Gastrocnemius medialis (tissue), 4 donors: ENCODE data around the gene OR6J1. TPM values are rescaled to one million over a fixed set of nuclear protein-coding genes. Genes with fewer than 3 reads are reported as not detected.
A peak's percentile ranks its signal among the peaks of the same experiment; 100 is the strongest.

ENCODE experiments used
- ATAC-seq, 2 donors: fragments of 150-250 bp; one replicate each; pipeline ENCODE4 v1.9.1; 2016
- DNase-seq, 2 donors: peaks; one replicate each; pipeline ENCODE4 v3.0.0-alpha.2; 2019
- H3K27ac ChIP-seq, 4 donors: fragments of 200-600 bp; sonication (generic); 1 replicate in 1 of 4; 2 replicates in 3 of 4; pipeline ENCODE4 v1.5.1; 2016 to 2018; ENCODE audit warnings: mild to moderate bottlenecking in 2 of 4, moderate library complexity in 1 of 4
- H3K27me3 ChIP-seq, 3 donors: fragments of 200-600 bp; sonication (generic) in 2 of 3; 1 replicate in 1 of 3; 2 replicates in 2 of 3; pipeline versions ENCODE4 v1.5.1 to v1.6.0; 2016 to 2019; ENCODE audit warnings: mild to moderate bottlenecking in 1 of 3, moderate library complexity in 1 of 3
- H3K36me3 ChIP-seq, 2 donors: fragments of 200-600 bp; sonication (generic) in 1 of 2; one replicate each; pipeline ENCODE4 v1.5.1; 2017 to 2018
- H3K4me1 ChIP-seq, 2 donors: fragments of 200-600 bp; sonication (generic) in 1 of 2; one replicate each; pipeline ENCODE4 v1.5.1; 2016 to 2017; ENCODE audit warnings: mild to moderate bottlenecking in 2 of 2
- H3K4me3 ChIP-seq, 4 donors: fragments of 200-600 bp; sonication (generic) in 3 of 4; 1 replicate in 1 of 4; 2 replicates in 3 of 4; pipeline ENCODE4 v1.5.1; 2016 to 2019; ENCODE audit warnings: mild to moderate bottlenecking in 2 of 4
- H3K9me3 ChIP-seq, 3 donors: fragments of 200-600 bp; sonication (generic) in 2 of 3; 1 replicate in 1 of 3; 2 replicates in 2 of 3; pipeline ENCODE4 v1.5.1; 2016 to 2019
- POLR2A ChIP-seq, 2 donors: fragments of 450-650 bp; IDR thresholded peaks; one replicate each; pipeline ENCODE4 v1.6.1; 2017; ENCODE audit warnings: antibody characterized with exemption in 2 of 2, mild to moderate bottlenecking in 2 of 2, moderate library complexity in 2 of 2
- in situ Hi-C, 4 donors: fragments of 200-750 bp; cut with MboI; loops; one replicate each; pipeline versions ENCODE4 v1.15.0 to v1.8.0; 2017; ENCODE audit warnings: low sequenced_read_pairs in 4 of 4
- intact Hi-C: fragments of 100-400 bp; cut with DNase I; formaldehyde crosslinking; loops from one replicate; pipeline ENCODE4 v1.15.1; 2023; ENCODE audit warnings: low total_unique reads
- total RNA-seq, 4 donors: library from RNA; depleted of rRNA; stranded (reverse); fragments of >200 nt; gene quantifications; one replicate each; pipeline versions ENCODE4 v1.1.0 to v1.2.3, GENCODE V29; 2016
- TF ChIP-seq, protein P1 (sequence below), 5 experiments: fragments of 450-650 bp in 3 of 5; fragments of 200-600 bp in 2 of 5; sonication (generic) in 2 of 5; IDR thresholded peaks in 4 of 5; conservative IDR thresholded peaks in 1 of 5; 1 replicate in 4 of 5; 2 replicates in 1 of 5; pipeline ENCODE4 v1.5.1; 2016 to 2019; ENCODE audit warnings: antibody characterized with exemption in 5 of 5, mild to moderate bottlenecking in 3 of 5, moderate library complexity in 3 of 5

Gene OR6J1
- total RNA-seq, 4 donors from 2014 or later = not detected

DNA sequence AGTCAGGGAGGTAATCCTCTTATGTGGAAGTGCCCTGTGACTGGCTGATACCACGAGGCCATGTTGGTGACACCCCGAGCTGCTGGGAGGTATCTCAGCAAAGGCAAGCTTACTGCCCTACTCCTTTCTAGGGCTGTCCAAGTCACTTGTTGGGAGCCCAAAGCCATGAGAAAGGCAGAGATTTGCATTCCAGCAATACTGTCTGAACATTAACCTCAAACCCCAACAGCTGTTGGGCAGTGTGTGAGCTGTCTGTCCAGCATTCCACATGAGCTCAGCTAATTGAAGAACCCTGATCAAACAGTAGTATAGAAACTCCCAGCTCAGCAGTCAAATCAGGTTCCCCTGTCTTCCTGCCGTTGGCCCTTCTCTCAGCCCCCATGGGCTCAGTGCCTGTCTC is 36.9 kb downstream of the OR6J1 start:
- H3K27me3 ChIP-seq = no peaks in the 10 kb centered on the region
- no peak for DNase-seq
- no peak for ATAC-seq
- in situ Hi-C loops = no loop called here
- H3K4me1 ChIP-seq = no peaks in the 10 kb centered on the region
- intact Hi-C loops = no loop called here
- H3K9me3 ChIP-seq = no peaks in the 10 kb centered on the region
- no peak overlapping the region for H3K27ac ChIP-seq
- TF ChIP-seq POLR2A (IDR thresholded peaks at IDR 0.05) = no peak
- TF ChIP-seq, protein P1, sequence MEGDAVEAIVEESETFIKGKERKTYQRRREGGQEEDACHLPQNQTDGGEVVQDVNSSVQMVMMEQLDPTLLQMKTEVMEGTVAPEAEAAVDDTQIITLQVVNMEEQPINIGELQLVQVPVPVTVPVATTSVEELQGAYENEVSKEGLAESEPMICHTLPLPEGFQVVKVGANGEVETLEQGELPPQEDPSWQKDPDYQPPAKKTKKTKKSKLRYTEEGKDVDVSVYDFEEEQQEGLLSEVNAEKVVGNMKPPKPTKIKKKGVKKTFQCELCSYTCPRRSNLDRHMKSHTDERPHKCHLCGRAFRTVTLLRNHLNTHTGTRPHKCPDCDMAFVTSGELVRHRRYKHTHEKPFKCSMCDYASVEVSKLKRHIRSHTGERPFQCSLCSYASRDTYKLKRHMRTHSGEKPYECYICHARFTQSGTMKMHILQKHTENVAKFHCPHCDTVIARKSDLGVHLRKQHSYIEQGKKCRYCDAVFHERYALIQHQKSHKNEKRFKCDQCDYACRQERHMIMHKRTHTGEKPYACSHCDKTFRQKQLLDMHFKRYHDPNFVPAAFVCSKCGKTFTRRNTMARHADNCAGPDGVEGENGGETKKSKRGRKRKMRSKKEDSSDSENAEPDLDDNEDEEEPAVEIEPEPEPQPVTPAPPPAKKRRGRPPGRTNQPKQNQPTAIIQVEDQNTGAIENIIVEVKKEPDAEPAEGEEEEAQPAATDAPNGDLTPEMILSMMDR (IDR thresholded peaks at IDR 0.05 in 4 of 5, conservative IDR thresholded peaks at IDR 0.05 in 1 of 5) = no peak
- peaks cover 10 to 99% of the 10 kb centered on the region in 2 donors for H3K36me3 ChIP-seq
- no peak overlapping the region for H3K4me3 ChIP-seq

DNA sequence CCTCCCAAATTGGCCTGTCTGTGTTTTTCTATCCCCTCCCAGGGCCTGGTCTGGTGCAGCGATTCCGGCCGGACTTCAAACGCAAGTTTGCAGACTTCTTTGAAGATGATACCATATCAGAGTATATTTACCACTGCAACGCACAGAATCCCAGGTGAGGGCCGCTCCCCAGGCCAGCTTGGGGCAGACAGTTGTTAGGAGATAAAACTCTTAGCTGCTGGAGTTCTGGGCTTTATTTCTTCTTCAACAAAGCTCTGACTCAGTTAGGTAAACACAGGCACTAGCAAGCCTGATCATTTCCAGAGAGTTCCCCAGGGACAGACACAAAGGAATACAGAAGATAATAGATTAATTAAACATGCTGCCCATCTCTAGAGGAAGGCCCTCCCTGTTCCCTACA is 37.8 kb downstream of the OR6J1 start:
- intact Hi-C loops (no loop called here), in situ Hi-C loops (no loop called here)
- Histone ChIP-seq H3K4me3 (no peak overlapping the region), H3K4me1 (peaks cover 0 to 2% of the 10 kb centered on the region in 2 donors), H3K27me3 (no peaks in the 10 kb centered on the region), H3K9me3 (no peaks in the 10 kb centered on the region), H3K36me3 (peaks cover 10 to 100% of the 10 kb centered on the region in 2 donors), H3K27ac (no peak overlapping the region)
- DNase-seq (no peak), ATAC-seq (no peak)
- TF ChIP-seq, protein P1 (IDR thresholded peaks at IDR 0.05 in 4 of 5, conservative IDR thresholded peaks at IDR 0.05 in 1 of 5) = no peak
- no peak for TF ChIP-seq POLR2A (IDR thresholded peaks at IDR 0.05)

DNA sequence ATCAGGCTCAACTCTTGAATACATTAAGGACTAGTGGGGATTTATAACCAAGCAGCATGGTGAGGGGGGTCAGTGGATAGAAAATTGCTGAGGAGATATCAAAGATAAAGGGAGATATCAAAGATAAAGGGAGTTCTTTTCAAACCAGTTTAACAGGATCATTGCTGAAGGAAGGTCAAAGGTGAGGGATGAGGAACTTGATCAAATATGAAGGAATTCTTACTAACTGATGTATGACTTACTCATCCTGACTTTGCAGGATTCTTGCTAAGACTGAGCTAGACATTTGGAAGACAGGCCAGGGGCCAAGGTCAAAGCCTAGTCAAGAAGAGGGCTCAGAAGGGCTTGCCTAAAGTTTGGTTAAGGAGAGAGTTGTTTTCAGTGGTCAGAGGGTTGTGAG is 41.3 kb downstream of the OR6J1 start:
- H3K27ac ChIP-seq = no peak overlapping the region
- no peak overlapping the region for H3K4me3 ChIP-seq
- H3K9me3 ChIP-seq = no peaks in the 10 kb centered on the region
- H3K36me3 ChIP-seq = peaks cover 10 to 70% of the 10 kb centered on the region in 2 donors
- peaks cover 21 to 24% of the 10 kb centered on the region in 2 donors for H3K4me1 ChIP-seq
- TF ChIP-seq POLR2A (IDR thresholded peaks at IDR 0.05) = no peak
- TF ChIP-seq, protein P1 (IDR thresholded peaks at IDR 0.05 in 4 of 5, conservative IDR thresholded peaks at IDR 0.05 in 1 of 5) = no peak
- no peak for ATAC-seq
- DNase-seq = no peak
- in situ Hi-C loops = no loop called here
- H3K27me3 ChIP-seq = no peaks in the 10 kb centered on the region
- intact Hi-C loops = no loop called here

DNA sequence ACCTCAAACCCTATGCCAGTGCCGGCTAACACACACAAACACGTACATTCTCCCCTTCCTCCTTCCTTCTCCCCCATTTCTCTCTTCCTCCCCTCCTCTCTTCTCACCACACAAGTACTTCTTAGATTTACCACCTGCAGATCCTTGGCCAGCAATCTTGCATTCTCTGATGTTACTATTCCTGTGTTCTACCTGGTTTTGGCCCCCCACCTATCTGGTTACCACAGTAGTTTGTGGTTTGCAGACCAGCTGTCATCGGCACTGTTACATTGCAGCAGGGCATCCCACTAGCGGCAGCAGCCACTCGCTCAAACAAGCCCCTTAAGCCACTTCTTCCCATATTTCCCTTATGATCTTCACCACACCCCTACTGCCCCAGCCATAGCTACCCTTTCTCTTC is 42.2 kb downstream of the OR6J1 start:
- DNase-seq = no peak
- no peak for ATAC-seq
- Histone ChIP-seq H3K27ac (no peak overlapping the region), H3K4me3 (no peak overlapping the region), H3K4me1 (peaks cover 21 to 30% of the 10 kb centered on the region in 2 donors), H3K9me3 (no peaks in the 10 kb centered on the region), H3K27me3 (no peaks in the 10 kb centered on the region), H3K36me3 (peaks cover 10 to 61% of the 10 kb centered on the region in 2 donors)
- TF ChIP-seq, protein P1 (IDR thresholded peaks at IDR 0.05 in 4 of 5, conservative IDR thresholded peaks at IDR 0.05 in 1 of 5) = no peak
- no peak for TF ChIP-seq POLR2A (IDR thresholded peaks at IDR 0.05)
- in situ Hi-C loops (no loop called here), intact Hi-C loops (no loop called here)

DNA sequence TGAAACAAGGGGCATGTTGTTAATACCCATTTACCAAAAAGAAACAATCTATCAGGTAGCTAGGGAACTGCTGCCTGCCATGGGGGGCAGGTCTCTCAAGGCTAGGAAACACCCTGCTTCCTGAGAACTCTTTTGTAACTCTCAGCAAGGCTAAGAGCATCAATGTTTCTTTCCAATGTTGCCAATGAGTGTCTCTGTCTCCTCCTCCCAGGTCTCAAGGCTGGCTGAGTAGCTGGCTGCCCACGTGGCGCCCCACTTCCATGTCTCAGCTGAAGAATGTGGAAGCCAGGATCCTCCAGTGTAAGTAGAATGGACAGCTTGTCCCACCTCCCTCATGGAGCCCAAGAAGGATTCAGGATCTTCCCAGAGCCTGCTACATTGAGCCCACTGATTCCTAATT is 42.7 kb downstream of the OR6J1 start:
- intact Hi-C loops (no loop called here), in situ Hi-C loops (no loop called here)
- H3K36me3 ChIP-seq = peaks cover 9 to 56% of the 10 kb centered on the region in 2 donors
- H3K9me3 ChIP-seq = no peaks in the 10 kb centered on the region
- H3K27me3 ChIP-seq = no peaks in the 10 kb centered on the region
- H3K4me1 ChIP-seq = peaks cover 21 to 30% of the 10 kb centered on the region in 2 donors
- H3K4me3 ChIP-seq = no peak overlapping the region
- DNase-seq (no peak), ATAC-seq (no peak)
- TF ChIP-seq, protein P1 (IDR thresholded peaks at IDR 0.05 in 4 of 5, conservative IDR thresholded peaks at IDR 0.05 in 1 of 5) = no peak
- no peak for TF ChIP-seq POLR2A (IDR thresholded peaks at IDR 0.05)
- H3K27ac ChIP-seq = peak overlapping the region in 2 of 4 donors; percentile 2 to 91
